Measurements from ENCODE around the gene CAV2. TPM values are rescaled to one million over a fixed set of nuclear protein-coding genes. Genes with fewer than 3 reads are reported as not detected.
"Not testable (repeated sequence)": the region's sequence is repeated elsewhere in the genome, so short reads cannot be mapped to it uniquely, and the experiment has no call there.

CAV2 gene
- 191 and 199 TPM in 2 replicates for total RNA-seq (2014; rRNA removed; shearing (Covaris generic); ENCODE audit: low replicate concordance)

GRCh38 chr7:116499168-116500077 lies at the start of gene CAV2:
TSS of gene CAV2 (plus strand) at chr7:116499738. CDS start at chr7:116499782, 44 bp downstream.
- peak; percentile 86 for DNase-seq (ENCODE audit: low read depth)
- in situ Hi-C loops (cut with HindIII; ENCODE audit: low pct_unique_long_range_greater_than_20kb, low sequenced_read_pairs): no loop called here

DNA sequence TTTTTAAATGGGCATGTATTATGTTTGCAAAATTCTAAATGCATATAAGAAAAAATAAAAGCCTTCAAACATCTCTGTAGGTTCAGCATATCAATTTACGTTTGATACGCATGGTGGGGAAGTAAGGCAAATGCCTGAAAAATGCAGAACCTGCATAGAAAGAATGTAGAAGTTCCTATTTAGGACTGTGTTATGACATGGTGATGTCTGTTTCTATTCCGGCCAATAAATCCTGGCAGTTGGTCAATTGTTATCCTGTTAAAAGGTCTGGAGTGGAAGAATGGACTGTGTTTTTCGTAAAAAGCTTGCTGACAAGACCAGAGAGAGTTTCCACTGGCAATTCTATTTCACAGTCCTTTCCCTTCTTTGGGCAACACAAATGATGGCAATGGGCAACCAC lies 49.6 kb upstream of the CAV2 start:
- in situ Hi-C loops (cut with HindIII; ENCODE audit: low pct_unique_long_range_greater_than_20kb, low sequenced_read_pairs): no loop called here
- DNase-seq (ENCODE audit: low read depth): no peak

DNA sequence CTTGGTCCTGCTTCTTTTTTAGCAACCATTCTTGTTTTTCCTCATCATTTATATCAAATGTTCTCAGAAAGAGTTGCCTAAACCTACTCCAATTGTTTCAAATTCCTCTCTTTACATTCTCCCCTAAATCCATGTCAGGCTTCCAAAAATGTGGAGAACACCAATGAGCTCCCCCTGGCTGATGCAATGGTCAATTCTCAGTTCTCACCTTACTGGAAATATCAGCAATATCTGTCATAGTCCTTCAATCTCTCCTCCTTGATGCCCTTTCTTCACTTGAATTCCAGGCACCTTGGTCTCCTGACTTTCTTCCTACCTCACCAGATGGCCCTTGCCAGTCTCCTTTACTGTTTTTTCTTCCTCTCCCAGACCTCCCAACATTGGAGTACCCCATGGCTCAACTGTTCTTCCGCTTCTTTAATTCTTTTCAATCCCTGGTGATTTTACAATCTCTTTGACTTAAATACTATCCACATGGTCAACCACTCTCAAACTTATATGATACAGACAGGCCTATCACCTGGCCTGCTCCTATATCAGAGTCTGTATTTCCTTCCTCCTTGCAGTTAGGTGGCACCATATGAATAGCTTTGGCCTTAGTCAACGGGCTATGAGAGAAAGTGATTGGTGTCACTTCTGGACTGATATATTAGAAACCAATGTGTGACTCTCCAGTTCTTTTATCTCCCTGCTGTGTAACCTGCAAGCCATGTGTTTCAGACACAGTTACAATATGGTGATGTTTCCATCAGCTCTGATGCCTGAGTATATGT lies 47.4 kb upstream of the CAV2 start:
- in situ Hi-C loops (cut with HindIII; ENCODE audit: low pct_unique_long_range_greater_than_20kb, low sequenced_read_pairs): no loop called here

GRCh38 chr7:116454377-116454776 lies 45.2 kb upstream of the CAV2 start:
- DNase-seq (ENCODE audit: low read depth): no peak
- in situ Hi-C loops (cut with HindIII; ENCODE audit: low pct_unique_long_range_greater_than_20kb, low sequenced_read_pairs): no loop called here

More for the DNA sequence above, 47.4 kb upstream of the CAV2 start:
- no peak for DNase-seq (ENCODE audit: low read depth)

DNA sequence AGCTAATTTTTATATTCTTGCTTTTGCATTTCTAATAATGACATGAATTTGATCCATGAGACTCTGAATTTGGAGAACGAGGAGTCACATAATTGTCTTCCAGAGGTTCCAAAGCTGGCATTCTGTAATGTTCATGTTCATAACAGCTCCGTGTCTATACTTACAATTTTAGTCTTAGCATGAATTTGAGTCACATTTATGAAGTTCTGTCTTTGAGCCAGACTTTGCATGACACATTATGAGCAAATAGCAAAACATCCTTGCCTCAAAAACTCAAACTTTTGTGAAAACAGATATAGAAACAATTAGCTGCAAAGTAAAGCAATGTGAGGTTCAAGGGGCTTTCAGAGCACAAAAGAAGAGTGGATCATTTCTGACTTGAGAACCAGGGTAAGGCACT lies 44.5 kb upstream of the CAV2 start:
- in situ Hi-C loops (cut with HindIII; ENCODE audit: low pct_unique_long_range_greater_than_20kb, low sequenced_read_pairs): no loop called here
- DNase-seq (ENCODE audit: low read depth): no peak

DNA sequence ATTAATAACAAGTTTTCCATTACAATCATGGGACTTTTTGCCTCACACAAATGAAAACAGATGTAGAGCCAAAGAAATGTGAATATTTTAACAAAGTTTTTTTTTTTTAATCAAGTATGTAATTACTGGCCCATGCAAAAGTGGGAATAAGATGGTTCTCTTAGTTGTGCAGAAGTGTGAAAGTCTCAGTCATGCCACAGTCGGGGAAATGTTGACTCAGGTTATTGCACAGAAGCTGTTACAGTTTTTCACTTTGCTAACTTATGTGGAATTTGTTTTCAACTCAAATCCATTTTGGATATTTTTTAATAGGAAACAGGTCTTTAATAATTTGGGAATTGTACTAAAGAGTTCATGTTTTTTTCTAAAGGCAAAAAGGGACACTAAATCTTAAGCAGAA lies 44.0 kb upstream of the CAV2 start:
- in situ Hi-C loops (cut with HindIII; ENCODE audit: low pct_unique_long_range_greater_than_20kb, low sequenced_read_pairs): no loop called here
- no peak for DNase-seq (ENCODE audit: low read depth)

GRCh38 chr7:116461500-116461899 lies 38.0 kb upstream of the CAV2 start:
- in situ Hi-C loops (cut with HindIII; ENCODE audit: low pct_unique_long_range_greater_than_20kb, low sequenced_read_pairs): no loop called here
- no peak for DNase-seq (ENCODE audit: low read depth)

DNA sequence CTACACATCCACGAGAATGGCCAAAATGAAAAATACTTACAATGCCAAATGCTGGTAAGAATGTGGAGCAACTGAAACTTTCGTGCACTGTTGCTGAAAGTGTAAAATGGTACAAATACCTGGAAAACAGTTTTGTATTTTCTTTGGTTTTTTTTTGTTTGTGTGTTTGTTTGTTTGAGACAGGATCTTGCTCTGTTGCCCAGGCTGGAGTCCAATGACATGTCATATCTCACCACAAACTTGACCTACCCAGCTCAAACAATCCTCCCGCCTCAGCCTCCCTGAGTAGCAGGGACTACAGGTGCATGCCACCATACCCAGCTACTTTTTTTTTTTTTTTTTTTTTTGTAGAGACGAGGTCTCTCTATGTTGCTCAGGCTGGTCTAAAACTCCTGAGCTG lies 35.6 kb upstream of the CAV2 start:
- in situ Hi-C loops (cut with HindIII; ENCODE audit: low pct_unique_long_range_greater_than_20kb, low sequenced_read_pairs): no loop called here
- no peak for DNase-seq (ENCODE audit: low read depth)

DNA sequence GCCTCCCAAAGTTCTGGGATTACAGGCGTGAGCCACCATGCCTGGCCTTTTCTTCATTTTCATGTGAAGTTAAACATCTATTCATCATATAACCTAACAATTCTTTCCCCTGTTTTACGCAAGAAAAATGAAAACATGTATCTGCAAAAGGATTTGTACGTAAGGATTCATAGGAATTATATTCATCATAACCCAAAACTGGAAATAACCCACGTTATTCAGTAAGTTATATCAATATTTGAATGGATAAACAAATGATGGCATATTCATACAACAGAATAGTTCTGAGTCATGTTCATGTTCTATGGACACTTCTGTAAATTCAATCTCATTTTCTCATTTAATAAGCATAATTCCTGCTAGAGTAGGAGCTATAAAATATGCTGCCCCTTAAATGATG lies 35.2 kb upstream of the CAV2 start:
- in situ Hi-C loops (cut with HindIII; ENCODE audit: low pct_unique_long_range_greater_than_20kb, low sequenced_read_pairs): no loop called here
- DNase-seq (ENCODE audit: low read depth): no peak

DNA sequence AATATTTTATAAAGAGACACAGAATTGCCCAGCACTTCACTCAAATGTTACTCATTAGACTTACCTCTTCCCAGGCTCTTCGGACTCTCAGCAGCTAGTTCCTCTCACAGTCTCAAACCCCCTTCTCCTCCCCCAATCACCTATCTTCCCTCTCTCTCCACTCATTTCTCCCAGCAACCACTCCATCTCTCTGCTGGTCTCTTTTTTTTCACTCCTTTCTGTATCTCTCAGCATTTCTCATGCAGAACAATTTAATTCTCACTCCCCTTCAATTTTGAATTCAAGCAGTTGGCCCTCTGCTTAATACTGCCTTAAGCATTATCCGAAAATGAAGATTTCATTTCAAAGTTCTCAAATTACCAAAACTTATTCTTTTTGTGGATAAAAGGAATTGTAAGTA lies 34.4 kb upstream of the CAV2 start:
- in situ Hi-C loops (cut with HindIII; ENCODE audit: low pct_unique_long_range_greater_than_20kb, low sequenced_read_pairs): no loop called here
- DNase-seq (ENCODE audit: low read depth): no peak

DNA sequence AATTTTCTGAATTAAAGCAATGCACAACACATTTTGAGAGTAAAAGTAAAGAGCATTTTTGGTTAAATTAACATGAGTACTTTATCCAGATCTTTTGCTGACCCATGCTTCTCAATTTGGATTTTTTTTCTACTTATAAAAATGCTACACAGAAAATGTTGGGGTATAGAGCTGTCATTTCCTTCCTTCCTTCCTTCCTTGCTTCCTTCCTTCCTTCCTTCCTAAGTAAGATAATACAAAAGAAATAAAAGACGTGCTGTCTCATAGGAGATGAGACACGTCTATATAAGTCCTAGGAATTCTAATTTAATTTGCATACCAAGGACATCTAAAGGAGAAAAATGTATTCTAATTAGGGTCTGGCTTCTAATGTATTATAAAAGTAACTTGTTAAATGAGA lies 31.0 kb upstream of the CAV2 start:
- in situ Hi-C loops (cut with HindIII; ENCODE audit: low pct_unique_long_range_greater_than_20kb, low sequenced_read_pairs): no loop called here
- DNase-seq (ENCODE audit: low read depth): no peak

GRCh38 chr7:116477625-116478024 lies 21.9 kb upstream of the CAV2 start:
- DNase-seq (ENCODE audit: low read depth): no peak
- in situ Hi-C loops (cut with HindIII; ENCODE audit: low pct_unique_long_range_greater_than_20kb, low sequenced_read_pairs): no loop called here

DNA sequence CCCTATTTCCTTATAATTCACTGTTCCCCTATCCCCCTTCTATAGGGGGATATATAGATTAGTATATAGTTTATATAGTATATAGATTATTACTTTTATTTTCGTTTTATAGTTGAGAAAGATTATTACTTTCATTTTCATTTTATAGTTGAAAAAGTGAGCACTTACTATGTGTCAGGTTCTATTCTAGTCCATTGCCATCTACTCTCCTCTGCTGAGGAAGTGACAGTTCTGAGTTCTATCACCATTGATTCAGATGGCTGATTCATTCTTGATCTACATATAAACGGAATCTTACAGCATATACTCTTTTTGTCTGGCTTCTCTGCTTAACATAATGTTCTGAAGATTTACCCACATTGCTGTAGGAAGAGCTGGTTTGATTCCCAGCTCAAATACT lies 20.7 kb upstream of the CAV2 start:
- in situ Hi-C loops (cut with HindIII; ENCODE audit: low pct_unique_long_range_greater_than_20kb, low sequenced_read_pairs): no loop called here
- no peak for DNase-seq (ENCODE audit: low read depth)

- in situ Hi-C loops (cut with HindIII; ENCODE audit: low pct_unique_long_range_greater_than_20kb, low sequenced_read_pairs): no loop called here
- no peak for DNase-seq (ENCODE audit: low read depth)
Measured at GRCh38 chr7:116483271-116483942, 16.1 kb upstream of the CAV2 start.

GRCh38 chr7:116484389-116484788 lies 15.1 kb upstream of the CAV2 start:
- DNase-seq (ENCODE audit: low read depth); in situ Hi-C loops (cut with HindIII; ENCODE audit: low pct_unique_long_range_greater_than_20kb, low sequenced_read_pairs): not testable (repeated sequence)

DNA sequence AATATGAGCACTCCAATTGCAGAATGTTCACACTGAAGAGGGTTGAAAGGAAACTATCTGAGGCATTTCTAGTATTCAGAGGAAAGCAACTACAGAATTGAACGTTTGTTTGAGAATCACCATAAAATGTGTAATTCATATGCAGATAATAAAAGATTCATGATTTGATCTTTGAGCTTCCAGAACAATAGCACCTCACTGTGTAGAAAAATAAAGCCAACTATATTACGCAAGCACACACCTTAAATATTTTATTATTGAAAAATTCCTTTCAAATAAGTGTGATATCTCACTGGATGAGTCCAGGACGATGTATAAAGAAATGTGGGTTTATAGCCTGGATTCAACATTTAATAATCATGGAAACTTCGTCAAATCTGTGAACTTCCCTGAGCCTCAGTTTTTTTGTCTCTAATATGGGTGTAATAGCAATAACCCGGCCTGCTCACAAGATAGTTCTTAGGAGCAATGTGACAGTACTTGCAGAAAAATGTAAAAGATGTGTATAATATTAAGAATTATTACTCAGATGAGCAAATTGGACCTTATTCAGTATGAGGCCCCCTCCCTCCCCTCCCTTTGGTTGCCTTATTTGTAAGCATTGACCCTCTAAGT lies 11.5 kb upstream of the CAV2 start:
- in situ Hi-C loops (cut with HindIII; ENCODE audit: low pct_unique_long_range_greater_than_20kb, low sequenced_read_pairs): no loop called here
- DNase-seq (ENCODE audit: low read depth): no peak

DNA sequence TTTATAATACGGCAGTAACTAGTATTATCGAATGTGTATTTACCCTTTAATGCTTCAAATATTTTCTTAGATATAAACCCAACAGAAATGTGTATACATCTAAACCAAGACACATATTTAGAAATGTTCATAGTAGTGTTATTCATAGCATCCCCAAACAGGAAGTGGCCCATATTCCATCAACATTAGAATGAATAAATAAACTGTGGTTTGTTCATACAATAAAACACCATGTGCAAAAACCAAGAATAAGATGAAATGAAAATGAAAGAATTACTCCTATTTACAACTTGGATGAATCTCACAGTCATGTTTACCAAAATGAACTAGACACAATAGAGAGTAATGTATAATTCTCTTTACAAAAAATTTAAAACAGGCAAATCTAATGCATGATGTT lies 9.2 kb upstream of the CAV2 start:
- DNase-seq (ENCODE audit: low read depth): no peak
- in situ Hi-C loops (cut with HindIII; ENCODE audit: low pct_unique_long_range_greater_than_20kb, low sequenced_read_pairs): no loop called here

- DNase-seq (ENCODE audit: low read depth): no peak
- in situ Hi-C loops (cut with HindIII; ENCODE audit: low pct_unique_long_range_greater_than_20kb, low sequenced_read_pairs): no loop called here
Measured at GRCh38 chr7:116491887-116492653, 7.5 kb upstream of the CAV2 start.
